Heart left ventricle (tissue), 16 donors: ENCODE data around the gene TTC8. TPM values are rescaled to one million over a fixed set of nuclear protein-coding genes. Genes with fewer than 3 reads are reported as not detected.
"Not testable (repeated sequence)": the region's sequence is repeated elsewhere in the genome, so short reads cannot be mapped to it uniquely, and the experiment has no call there.

Experiments
- ATAC-seq, 4 donors: fragments of 200-7000 bp; cut with Tn5 transposase; one replicate each; pipeline ENCODE4 v1.9.1; 2020 to 2022; ENCODE audit warnings: moderate library complexity in 4 of 4, mild to moderate bottlenecking in 3 of 4, moderate number of reproducible peaks in 1 of 4
- DNase-seq, 5 donors: peaks; one replicate each; pipeline ENCODE4 v3.0.0-alpha.2; 2020
- H3K27ac ChIP-seq, 12 donors: fragments of 200-600 bp; sonication (generic) in 4 of 12; one replicate each; pipeline versions ENCODE4 v1.5.0 to v1.8.0; 2016 to 2022; ENCODE audit warnings: mild to moderate bottlenecking in 2 of 12
- H3K27me3 ChIP-seq, 9 donors: fragments of 200-600 bp; sonication (generic) in 2 of 9; one replicate each; pipeline versions ENCODE4 v1.5.1 to v1.8.0; 2016 to 2022; ENCODE audit warnings: mild to moderate bottlenecking in 3 of 9
- H3K36me3 ChIP-seq, 9 donors: fragments of 200-600 bp; sonication (generic) in 2 of 9; one replicate each; pipeline versions ENCODE4 v1.5.0 to v1.8.0; 2018 to 2022; ENCODE audit warnings: mild to moderate bottlenecking in 2 of 9
- H3K4me1 ChIP-seq, 12 donors: fragments of 200-600 bp; sonication (generic) in 4 of 12; one replicate each; pipeline versions ENCODE4 v1.5.0 to v1.8.0; 2016 to 2022; ENCODE audit warnings: mild to moderate bottlenecking in 3 of 12
- H3K4me3 ChIP-seq, 12 donors: fragments of 200-600 bp; sonication (generic) in 4 of 12; one replicate each; pipeline versions ENCODE4 v1.5.0 to v1.8.0; 2017 to 2022; ENCODE audit warnings: mild to moderate bottlenecking in 9 of 12, moderate library complexity in 4 of 12
- H3K9me3 ChIP-seq, 12 donors: fragments of 200-600 bp; sonication (generic) in 4 of 12; one replicate each; pipeline versions ENCODE4 v1.5.0 to v1.8.0; 2016 to 2022; ENCODE audit warnings: mild to moderate bottlenecking in 1 of 12
- POLR2A ChIP-seq, 2 donors: fragments of 450-650 bp; IDR thresholded peaks; one replicate each; pipeline ENCODE4 v1.6.1; 2017; ENCODE audit warnings: antibody characterized with exemption in 2 of 2, mild to moderate bottlenecking in 2 of 2, moderate library complexity in 2 of 2
- WGBS, 4 donors: extraction: QIAGEN DNeasy Blood & Tissue Kit in 2 of 4; methylation state at CpG; one replicate each; pipeline versions ENCODE4 v1.1.5 to v1.1.7; 2013 to 2018; 5-methylcytosine and 5-hydroxymethylcytosine counted together
- intact Hi-C, 10 donors: fragments of 100-400 bp; cut with DNase I; formaldehyde crosslinking; loops; one replicate each; pipeline versions ENCODE4 v1.11.1 to v1.14.2; 2022
- long read RNA-seq, 3 donors: library from polyadenylated mRNA; unstranded; transcript quantifications; one replicate each; pipeline ENCODE4 v2.0.0, GENCODE V29; 2020 to 2021
- polyA plus RNA-seq, 2 donors: library from polyadenylated mRNA; stranded (reverse); fragments of 200-250 nt; gene quantifications; one replicate each; pipeline ENCODE4 v1.2.3, GENCODE V29; 2013
- total RNA-seq, 9 donors: library from RNA; depleted of rRNA in 2 of 9; stranded (reverse); fragments of >200 nt in 2 of 9; fragmentation: NEBNext Ultra II Directional in 3 of 9; extraction: Animal tissue kit (Norgen Biotek cat#: 25700) in 3 of 9; gene quantifications; one replicate each; pipeline versions ENCODE4 v1.1.0 to v1.2.4, GENCODE V29; 2016 to 2023
- TF ChIP-seq, protein P1 (sequence below), 12 donors: fragments of 200-600 bp; sonication (generic) in 4 of 12; IDR thresholded peaks; one replicate each; pipeline versions ENCODE4 v1.5.0 to v1.8.0; 2018 to 2022; ENCODE audit warnings: antibody characterized with exemption in 12 of 12, mild to moderate bottlenecking in 5 of 12
- donor health status: ischemic (EF 13 %, LVEDD 7.1; RV severe dilation, severe dysfunction).
- donor health status: healthy with polysubstance abuse.
- donor health status: DM: no; HTN: yes; CAD: no.
- donor health status: DM: no; HTN: no; CAD: no.
- donor health status: ischemic (EF 25% LVEDD 6.9; RV normal size, moderate dysfunction).
- donor health status: ischemic (EF 25% LVEDD 5.7; RV mildly dilated, moderate dysfunction).
- donor health status: healthy.
- donor health status: DM: yes; HTN: yes; CAD: no.
- donor health status: ischemic (EF 35%, LVEDD 5.7; RV mildly dilated, moderate dysfunction).
- donor health status: nonischemic (EF 11% LVEDD 7.7; RV severe dilation, severe dysfunction).
- donor health status: DM: yes; HTN: yes; CAD: no.
- donor health status: PGD.
- donor health status: ischemic (EF 29% LVEDD 5.4; RV normal size, mild dysfunction).
- donor health status: nonischemic (EF 23%, LVEDD 6.1; RV moderate dilation, normal function).

The TTC8 gene
- total RNA-seq: 10 to 100 TPM in 8 of 9 donors, 1 to 10 TPM in 1; 7.5 to 18.3 (median 12.9) TPM
- 1 to 10 TPM; 4.5 to 6.8 TPM for polyA plus RNA-seq
- long read RNA-seq, donor 1, full-length matches to known transcripts: 18 of 23 reads
- long read RNA-seq, donor 1, partial matches to known transcripts: 0 of 23 reads
- long read RNA-seq, donor 1, other reads (novel, unspliced or antisense): 5 of 23 reads
- long read RNA-seq, donor 2, full-length matches to known transcripts: 28 of 40 reads
- long read RNA-seq, donor 2, partial matches to known transcripts: 3 of 40 reads
- long read RNA-seq, donor 2, other reads (novel, unspliced or antisense): 9 of 40 reads
- long read RNA-seq, donor 3, full-length matches to known transcripts: 7 of 8 reads
- long read RNA-seq, donor 3, partial matches to known transcripts: 0 of 8 reads
- long read RNA-seq, donor 3, other reads (novel, unspliced or antisense): 1 of 8 reads

DNA sequence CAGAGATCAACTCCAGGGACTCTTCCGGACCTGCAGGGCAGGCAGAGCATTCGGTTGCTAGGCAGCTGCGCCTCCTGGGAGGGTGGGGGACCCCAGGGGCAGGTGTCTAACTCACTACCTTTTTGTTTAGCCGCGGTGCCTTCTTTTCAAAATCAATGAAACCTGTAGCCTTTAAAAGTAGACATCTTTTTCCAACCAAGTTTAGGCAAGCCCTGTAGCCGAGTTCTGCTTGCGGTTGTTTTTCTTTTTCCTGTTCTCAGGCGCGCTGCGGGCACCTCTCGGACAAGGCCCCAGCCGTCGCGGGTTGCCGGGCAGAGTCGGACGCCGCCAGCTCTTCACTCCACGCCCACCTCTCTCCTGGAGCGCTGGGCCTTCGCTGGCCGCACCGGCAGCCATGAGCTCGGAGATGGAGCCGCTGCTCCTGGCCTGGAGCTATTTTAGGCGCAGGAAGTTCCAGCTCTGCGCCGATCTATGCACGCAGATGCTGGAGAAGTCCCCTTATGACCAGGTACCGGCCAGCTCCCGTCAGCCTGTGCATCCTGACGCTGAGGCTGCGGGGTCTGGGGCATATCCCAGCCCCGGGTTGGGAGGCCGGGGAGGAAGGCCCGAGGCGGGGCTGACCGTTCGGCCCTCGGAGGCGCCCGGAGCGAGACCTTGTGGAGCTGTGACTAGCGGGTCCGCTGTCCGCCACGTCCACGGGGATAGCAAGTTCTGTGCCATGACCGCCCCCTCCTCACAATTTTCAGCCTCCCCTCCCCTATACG is at the start of gene TTC8:
Gene TTC8, plus strand, starts transcription at position 338 of the 764 bp plus-strand sequence. Its CDS starts 57 bp downstream, at position 395.
- no peaks in the 10 kb centered on the region for H3K36me3 ChIP-seq

DNA sequence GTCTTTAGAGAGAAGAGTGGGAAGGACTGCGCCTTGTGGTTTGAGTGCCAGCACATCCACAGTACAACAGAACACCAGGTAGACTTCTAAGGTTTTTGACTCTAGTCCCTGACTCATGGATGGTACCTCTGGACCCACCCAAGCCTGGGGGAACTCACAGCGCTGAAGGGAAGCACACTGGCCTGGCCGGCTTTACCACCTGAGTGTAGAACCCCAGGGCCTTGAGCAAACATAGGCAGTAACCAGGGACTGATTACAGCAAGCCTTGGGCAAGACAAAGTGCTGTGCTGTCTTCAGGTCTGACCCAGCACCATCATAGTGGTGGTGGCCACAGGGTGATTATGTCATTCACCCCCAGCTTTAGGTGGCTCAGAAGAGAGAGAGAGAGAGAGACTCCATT is 48.9 kb upstream of the TTC8 start:
- Histone ChIP-seq H3K4me1 (no peaks in the 10 kb centered on the region), H3K27me3 (peaks cover 0 to 7% (median 0%) of the 10 kb centered on the region in 9 donors), H3K4me3 (no peak overlapping the region), H3K36me3 (no peaks in the 10 kb centered on the region), H3K27ac (no peak overlapping the region), H3K9me3 (no peaks in the 10 kb centered on the region)
- TF ChIP-seq POLR2A (IDR thresholded peaks at IDR 0.05): no peak
- TF ChIP-seq, protein P1, sequence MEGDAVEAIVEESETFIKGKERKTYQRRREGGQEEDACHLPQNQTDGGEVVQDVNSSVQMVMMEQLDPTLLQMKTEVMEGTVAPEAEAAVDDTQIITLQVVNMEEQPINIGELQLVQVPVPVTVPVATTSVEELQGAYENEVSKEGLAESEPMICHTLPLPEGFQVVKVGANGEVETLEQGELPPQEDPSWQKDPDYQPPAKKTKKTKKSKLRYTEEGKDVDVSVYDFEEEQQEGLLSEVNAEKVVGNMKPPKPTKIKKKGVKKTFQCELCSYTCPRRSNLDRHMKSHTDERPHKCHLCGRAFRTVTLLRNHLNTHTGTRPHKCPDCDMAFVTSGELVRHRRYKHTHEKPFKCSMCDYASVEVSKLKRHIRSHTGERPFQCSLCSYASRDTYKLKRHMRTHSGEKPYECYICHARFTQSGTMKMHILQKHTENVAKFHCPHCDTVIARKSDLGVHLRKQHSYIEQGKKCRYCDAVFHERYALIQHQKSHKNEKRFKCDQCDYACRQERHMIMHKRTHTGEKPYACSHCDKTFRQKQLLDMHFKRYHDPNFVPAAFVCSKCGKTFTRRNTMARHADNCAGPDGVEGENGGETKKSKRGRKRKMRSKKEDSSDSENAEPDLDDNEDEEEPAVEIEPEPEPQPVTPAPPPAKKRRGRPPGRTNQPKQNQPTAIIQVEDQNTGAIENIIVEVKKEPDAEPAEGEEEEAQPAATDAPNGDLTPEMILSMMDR (IDR thresholded peaks at IDR 0.05): no peak
- ATAC-seq: no peak
- intact Hi-C loops: no loop called here
- WGBS, 4 donors: 81 to 95% (median 90%) methylated on average over 3 of the region's 3 CpGs
- no peak for DNase-seq

More for the DNA sequence above, at the start of gene TTC8:
- intact Hi-C loops: no loop called here
- Histone ChIP-seq H3K4me1 (peaks cover 0 to 18% (median 6%) of the 10 kb centered on the region in 12 donors), H3K27me3 (no peaks in the 10 kb centered on the region), H3K27ac (peak within 1 kb of the TSS; percentile 77 to 93 (median 89)), H3K4me3 (peak within 1 kb of the TSS; percentile 32 to 82 (median 72)), H3K9me3 (no peaks in the 10 kb centered on the region)
- DNase-seq: peak; percentile 88 to 93 (median 92)
- TF ChIP-seq POLR2A (IDR thresholded peaks at IDR 0.05): peak in 1 of 2 donors; percentile 60
- TF ChIP-seq, protein P1 (IDR thresholded peaks at IDR 0.05): peak in 1 of 12 donors; percentile 12
- ATAC-seq: peak; percentile 96 to 100 (median 100)
- WGBS, 4 donors: 1% methylated on average over 38 to 50 of the region's 50 CpGs

DNA sequence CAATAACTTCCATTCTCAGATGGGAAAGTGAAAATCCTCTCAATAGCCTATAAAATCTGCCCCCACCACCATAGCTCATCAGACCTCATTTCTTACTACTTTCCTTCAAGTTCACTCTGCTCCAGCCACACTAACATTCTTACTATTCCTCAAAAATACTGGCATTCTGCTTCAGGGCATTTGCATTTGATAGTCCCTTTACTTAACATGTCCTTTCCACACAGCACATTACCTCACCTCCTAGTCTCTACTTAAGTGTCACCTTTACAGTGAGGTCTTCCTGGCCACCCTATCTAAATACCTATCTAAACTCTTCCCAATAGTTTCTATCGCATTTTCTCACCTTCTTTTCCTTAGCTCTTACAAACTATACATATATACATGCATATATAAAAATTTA is 38.5 kb upstream of the TTC8 start:
- Histone ChIP-seq H3K36me3 (no peaks in the 10 kb centered on the region), H3K4me3 (no peak overlapping the region), H3K27me3 (peaks cover 0 to 20% (median 4%) of the 10 kb centered on the region in 9 donors), H3K4me1 (no peaks in the 10 kb centered on the region), H3K9me3 (peaks cover 0 to 6% (median 0%) of the 10 kb centered on the region in 12 donors), H3K27ac (no peak overlapping the region)
- no peak for DNase-seq
- 86 to 87% (median 86%) methylated on average over 1 of the region's 1 CpG for WGBS, 4 donors
- intact Hi-C loops: no loop called here
- TF ChIP-seq POLR2A (IDR thresholded peaks at IDR 0.05): no peak
- TF ChIP-seq, protein P1 (IDR thresholded peaks at IDR 0.05): no peak
- ATAC-seq: no peak

DNA sequence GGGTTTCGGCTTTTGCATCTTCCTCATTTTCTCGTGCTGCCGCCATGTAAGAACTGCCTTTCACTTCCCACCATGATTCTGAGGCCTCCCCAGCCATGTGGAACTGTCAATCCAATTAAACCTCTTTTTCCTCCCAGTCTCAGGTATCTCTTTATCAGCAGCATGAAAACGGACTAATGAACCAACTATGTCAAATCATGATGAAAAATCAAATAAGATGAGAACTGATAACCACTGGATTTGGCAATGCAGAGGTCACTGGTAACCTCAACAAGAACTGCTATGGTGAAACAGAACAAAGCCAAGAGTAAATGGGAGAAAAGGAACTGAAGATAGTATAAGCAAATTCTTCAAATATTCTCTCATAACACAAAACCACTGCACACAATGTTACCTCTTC is 37.7 kb upstream of the TTC8 start:
- DNase-seq: no peak
- ATAC-seq: no peak
- Histone ChIP-seq H3K36me3 (no peaks in the 10 kb centered on the region), H3K27me3 (peaks cover 0 to 20% (median 4%) of the 10 kb centered on the region in 9 donors), H3K9me3 (peaks cover 0 to 6% (median 0%) of the 10 kb centered on the region in 12 donors), H3K4me1 (peaks cover 0 to 2% (median under 1%) of the 10 kb centered on the region in 12 donors), H3K4me3 (no peak overlapping the region), H3K27ac (no peak overlapping the region)
- 81 to 91% (median 84%) methylated on average over 4 of the region's 4 CpGs for WGBS, 4 donors
- intact Hi-C loops: no loop called here
- TF ChIP-seq, protein P1 (IDR thresholded peaks at IDR 0.05): no peak
- TF ChIP-seq POLR2A (IDR thresholded peaks at IDR 0.05): no peak

DNA sequence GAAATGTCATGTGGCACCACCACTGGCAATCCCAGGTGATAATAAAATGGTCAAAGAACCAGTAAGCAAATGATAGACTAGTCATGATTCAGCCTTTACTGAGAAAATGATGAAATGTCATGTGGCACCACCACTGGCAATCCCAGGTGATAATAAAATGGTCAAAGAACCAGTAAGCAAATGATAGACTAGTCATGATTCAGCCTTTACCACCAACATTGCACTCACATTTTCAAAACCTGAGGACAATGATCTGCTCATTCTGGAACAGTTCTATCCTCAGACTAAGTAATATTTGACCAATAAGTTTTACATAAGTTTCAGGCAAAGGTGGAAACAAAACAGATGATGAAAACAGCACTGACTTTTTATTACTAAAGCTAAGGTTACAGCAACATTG is 34.9 kb upstream of the TTC8 start:
- H3K36me3 ChIP-seq, ATAC-seq, DNase-seq, H3K4me3 ChIP-seq, intact Hi-C loops, H3K27ac ChIP-seq, H3K9me3 ChIP-seq: not testable (repeated sequence)
- Histone ChIP-seq H3K4me1 (peaks cover 0 to 19% (median 9%) of the 10 kb centered on the region in 12 donors), H3K27me3 (peaks cover 0 to 21% (median 0%) of the 10 kb centered on the region in 9 donors)
